T47D (cell line): ENCODE results near the gene RXRA.

Experiments
- DNase-seq, 2 experiments: peaks; one replicate each; pipeline versions ENCODE4 v3.0.0 to v3.0.0-alpha.2; 2011 to 2012; ENCODE audit warnings: low read depth in 1 of 2, low spot score in 1 of 2
- JUND ChIP-seq: IDR thresholded peaks from 2 replicates; pipeline ENCODE4 v1.6.1; 2012; ENCODE audit warnings: low read depth
- in situ Hi-C: cut with HindIII; loops from 2 replicates; pipeline ENCODE4 v1.10.0; 2016; ENCODE audit warnings: low sequenced_read_pairs, low pct_unique_long_range_greater_than_20kb

RXRA gene

GRCh38 chr9:134462318-134462717 is 136.1 kb downstream of the RXRA start:
- in situ Hi-C loops: no loop called here
- no peak for TF ChIP-seq JUND
- DNase-seq: no peak

GRCh38 chr9:134463280-134463679 is 137.0 kb downstream of the RXRA start:
- DNase-seq: no peak
- in situ Hi-C loops: no loop called here
- TF ChIP-seq JUND: no peak

GRCh38 chr9:134466869-134467616 is 140.8 kb downstream of the RXRA start:
- DNase-seq: no peak
- in situ Hi-C loops: no loop called here
- TF ChIP-seq JUND: no peak

- DNase-seq: no peak
- TF ChIP-seq JUND: no peak
- in situ Hi-C loops: no loop called here
Observed at GRCh38 chr9:134468358-134468757, 142.1 kb downstream of the RXRA start.

DNA sequence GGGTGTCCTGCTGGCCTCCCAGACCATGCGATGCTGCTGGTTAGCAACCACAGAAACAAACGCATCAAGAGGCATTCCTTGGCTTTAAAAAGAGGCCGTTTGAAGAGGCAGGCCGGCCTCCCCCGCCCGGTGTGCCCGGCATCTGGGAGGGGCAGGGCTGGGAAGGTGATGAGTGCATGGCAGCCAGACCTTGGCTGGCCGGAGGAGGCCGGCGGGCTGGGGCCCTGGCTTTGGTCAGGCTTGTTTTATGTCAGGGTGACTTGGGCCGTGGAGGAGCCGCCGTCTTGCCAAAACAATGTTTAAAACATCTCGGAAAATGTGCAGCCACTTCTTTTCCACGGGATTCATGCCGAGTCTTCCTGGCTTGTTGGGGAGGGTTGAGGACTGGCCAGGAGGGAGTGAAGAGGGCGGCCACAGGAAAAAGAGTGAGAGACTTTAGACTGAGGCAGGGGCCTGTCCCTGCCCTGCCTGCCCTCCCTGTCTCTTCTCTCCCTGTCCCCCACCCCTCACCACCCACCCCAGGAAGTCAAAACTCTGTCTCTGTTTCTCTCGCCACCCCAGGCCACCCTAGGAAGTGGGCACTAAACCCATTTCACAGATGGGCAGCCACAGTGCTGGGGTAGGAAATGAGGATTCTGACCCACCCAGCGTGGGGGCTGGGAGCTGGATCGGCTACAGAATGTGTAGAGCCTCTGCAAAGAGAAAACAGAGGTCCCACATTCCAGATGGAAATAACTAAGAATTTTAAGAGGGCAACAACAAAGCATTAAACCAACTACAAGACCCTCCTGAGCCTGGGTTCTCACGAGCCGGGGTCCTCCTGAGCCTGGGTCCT is 143.0 kb downstream of the RXRA start:
- no peak for DNase-seq
- no peak for TF ChIP-seq JUND
- in situ Hi-C loops: no loop called here

DNA sequence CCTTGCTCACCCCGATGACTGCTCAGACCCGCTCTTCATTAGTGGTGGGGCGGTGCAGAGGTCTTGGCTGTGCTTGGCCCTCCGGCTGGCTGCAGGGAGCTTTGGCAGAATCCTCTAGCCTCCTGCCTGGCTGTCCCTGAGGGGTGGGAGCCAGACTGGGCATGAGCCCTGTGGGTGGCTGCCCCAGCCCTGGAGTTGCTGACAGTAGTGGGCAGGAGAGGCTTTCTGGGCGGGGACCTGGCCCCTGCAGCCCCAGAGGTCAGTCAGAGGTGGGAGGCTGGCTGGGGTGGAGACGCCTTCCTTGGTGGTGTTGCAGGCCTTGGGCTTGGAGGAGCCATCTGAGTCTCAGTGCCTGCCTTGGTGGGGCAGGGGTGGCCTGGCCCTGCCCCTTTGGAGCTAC is 146.0 kb downstream of the RXRA start:
- in situ Hi-C loops: no loop called here
- no peak for TF ChIP-seq JUND
- no peak for DNase-seq

GRCh38 chr9:134473141-134474054 is 147.1 kb downstream of the RXRA start:
- in situ Hi-C loops: no loop called here
- DNase-seq: no peak
- no peak for TF ChIP-seq JUND

- no peak for DNase-seq
- no peak for TF ChIP-seq JUND
- in situ Hi-C loops: no loop called here
Observed at GRCh38 chr9:134474055-134474370, 147.8 kb downstream of the RXRA start.

- TF ChIP-seq JUND: no peak
- peak; percentile 42 to 59 for DNase-seq
- in situ Hi-C loops: no loop called here
Observed at GRCh38 chr9:134475011-134475790, 148.9 kb downstream of the RXRA start.

DNA sequence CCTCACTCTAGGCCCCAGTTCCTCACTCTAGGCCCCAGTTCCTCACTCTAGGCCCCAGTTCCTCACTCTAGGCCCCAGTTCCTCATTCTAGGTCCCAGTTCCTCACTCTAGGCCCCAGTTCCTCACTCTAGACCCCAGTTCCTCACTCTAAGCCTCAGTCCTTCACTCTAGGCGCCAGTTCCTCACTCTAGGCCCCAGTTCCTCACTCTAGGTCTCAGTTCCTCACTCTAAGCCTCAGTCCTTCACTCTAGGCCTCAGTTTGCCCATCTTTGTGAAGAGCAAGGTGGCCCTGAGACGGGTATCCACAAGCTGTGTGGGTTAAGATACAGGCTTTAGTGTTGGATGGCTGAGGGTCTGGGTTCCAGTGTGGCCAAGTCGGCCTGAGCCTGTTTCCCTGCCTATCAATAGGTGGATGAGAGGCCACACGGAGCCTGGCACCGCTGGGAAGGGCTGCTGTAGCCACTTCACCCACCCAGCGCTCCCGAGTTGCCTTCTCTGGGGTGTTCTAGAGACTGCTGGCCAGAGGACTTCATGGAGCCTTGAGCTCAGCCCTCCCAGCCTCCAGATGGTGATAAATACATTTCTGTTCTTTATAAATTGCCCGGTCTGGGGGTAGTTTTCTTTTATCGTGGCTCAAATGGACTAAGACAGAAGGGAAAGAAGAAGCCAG is 150.2 kb downstream of the RXRA start:
- DNase-seq: no peak
- no peak for TF ChIP-seq JUND
- in situ Hi-C loops: no loop called here

DNA sequence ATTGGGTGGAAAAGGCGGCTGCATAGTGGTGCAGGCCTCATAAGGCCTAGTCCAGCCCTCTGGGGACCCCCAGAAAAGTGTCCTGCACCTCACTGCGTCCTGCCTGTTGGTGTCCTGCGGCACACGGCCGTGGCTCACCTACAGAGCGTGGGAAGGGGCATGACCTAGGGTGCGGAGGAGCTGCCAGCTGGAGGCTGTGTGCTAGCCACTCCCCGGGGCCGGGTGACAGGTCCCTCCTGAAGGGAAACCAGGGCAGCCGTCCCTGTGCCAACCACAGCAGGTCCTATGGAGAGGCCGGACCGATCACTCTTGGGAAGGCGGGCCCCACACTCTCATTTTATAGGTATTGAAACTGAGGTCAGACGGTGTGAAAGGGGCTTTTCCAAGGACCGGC is 150.7 kb downstream of the RXRA start:
- in situ Hi-C loops: no loop called here
- TF ChIP-seq JUND: no peak
- DNase-seq: no peak
